Activated naive CD4-positive, alpha-beta T cell treated with anti-CD3 and anti-CD28 coated beads for 36 hours (primary cell): ENCODE measurements around the gene MAB21L1. TPM values are rescaled to one million over a fixed set of nuclear protein-coding genes. Genes with fewer than 3 reads are reported as not detected.
A peak's percentile ranks its signal among the peaks of the same experiment; 100 is the strongest.

Experiments
- CTCF ChIA-PET: fragments of 350-600 bp; sonication (Branson Sonifier 250); formaldehyde crosslinking; loops from one replicate; lab custom pipeline; 2021; ENCODE audit warnings: antibody characterized with exemption; lab: Charles Lee
- DNase-seq: peaks from one replicate; pipeline ENCODE4 v3.0.0-alpha.2; 2020
- H3K27ac Mint-ChIP-seq: one replicate; pipeline ENCODE4 v1.8.0; 2021; ENCODE audit warnings: mild to moderate bottlenecking, mixed read lengths
- H3K27me3 Mint-ChIP-seq: one replicate; pipeline ENCODE4 v1.8.0; 2021; ENCODE audit warnings: low read depth, mixed read lengths
- H3K36me3 Mint-ChIP-seq: one replicate; pipeline ENCODE4 v1.8.0; 2021; ENCODE audit warnings: low read depth, mixed read lengths
- H3K4me1 Mint-ChIP-seq: one replicate; pipeline ENCODE4 v1.8.0; 2021; ENCODE audit warnings: low read depth, mixed read lengths
- H3K4me3 Mint-ChIP-seq: one replicate; pipeline ENCODE4 v1.8.0; 2021; ENCODE audit warnings: mild to moderate bottlenecking, moderate library complexity, mixed read lengths
- H3K9me3 Mint-ChIP-seq: one replicate; pipeline ENCODE4 v1.8.0; 2021; ENCODE audit warnings: mixed read lengths
- intact Hi-C: fragments of 100-400 bp; cut with micrococcal nuclease; formaldehyde crosslinking; loops from one replicate; pipeline ENCODE4 v1.15.1; 2023
- total RNA-seq, 2 experiments: library from RNA; stranded (reverse); gene quantifications; one replicate each; pipeline ENCODE4 v1.2.3, GENCODE V29; 2021

The MAB21L1 gene
- total RNA-seq, 2 experiments from 2014 or later = not detected

- peaks cover 4% of the 10 kb centered on the region for H3K36me3 Mint-ChIP-seq
- peaks cover 50% of the 10 kb centered on the region for H3K27me3 Mint-ChIP-seq
- no peaks in the 10 kb centered on the region for H3K9me3 Mint-ChIP-seq
- H3K4me3 Mint-ChIP-seq = no peak overlapping the region
- no peak overlapping the region for H3K27ac Mint-ChIP-seq
- intact Hi-C loops = no loop called here
- peaks cover 22% of the 10 kb centered on the region for H3K4me1 Mint-ChIP-seq
- CTCF ChIA-PET = no interaction called here
- no peak for DNase-seq
Measured at GRCh38 chr13:35477386-35477946, 977 bp upstream of the MAB21L1 start.

GRCh38 chr13:35475212-35475959 lies 1.1 kb downstream of the MAB21L1 start:
- Mint-ChIP-seq H3K4me1 (peaks cover 30% of the 10 kb centered on the region), H3K27ac (no peak overlapping the region), H3K27me3 (peaks cover 65% of the 10 kb centered on the region), H3K4me3 (peak overlapping the region; percentile 75), H3K36me3 (peaks cover 6% of the 10 kb centered on the region), H3K9me3 (peaks cover 2% of the 10 kb centered on the region)
- DNase-seq = peak; percentile 38
- intact Hi-C loops = no loop called here
- CTCF ChIA-PET = no interaction called here

- intact Hi-C loops = loop anchor here (5.0 kb wide), 2 partner anchors 532 to 958 kb away; partner anchors contain the start of genes CCNA1 and NBEA
- H3K27ac Mint-ChIP-seq = no peak overlapping the region
Measured at GRCh38 chr13:35474496-35475211, 1.8 kb downstream of the MAB21L1 start.

GRCh38 chr13:35473802-35474201 lies 2.7 kb downstream of the MAB21L1 start:
- no peak overlapping the region for H3K4me3 Mint-ChIP-seq
- peaks cover 73% of the 10 kb centered on the region for H3K27me3 Mint-ChIP-seq
- intact Hi-C loops = loop anchor here (5.0 kb wide), 2 partner anchors 532 to 958 kb away; partner anchors contain the start of genes CCNA1 and NBEA
- no peak overlapping the region for H3K27ac Mint-ChIP-seq
- peaks cover 31% of the 10 kb centered on the region for H3K4me1 Mint-ChIP-seq
- peaks cover 7% of the 10 kb centered on the region for H3K36me3 Mint-ChIP-seq
- DNase-seq = no peak
- peaks cover 4% of the 10 kb centered on the region for H3K9me3 Mint-ChIP-seq
- CTCF ChIA-PET = no interaction called here

More at GRCh38 chr13:35474496-35475211, 1.8 kb downstream of the MAB21L1 start:
- Mint-ChIP-seq H3K27me3 (peaks cover 72% of the 10 kb centered on the region), H3K9me3 (peaks cover 4% of the 10 kb centered on the region), H3K4me1 (peaks cover 31% of the 10 kb centered on the region), H3K4me3 (peak overlapping the region; percentile 75), H3K36me3 (peaks cover 7% of the 10 kb centered on the region)
- no peak for DNase-seq
- CTCF ChIA-PET = no interaction called here

GRCh38 chr13:35473206-35473775 lies 3.2 kb downstream of the MAB21L1 start:
- Mint-ChIP-seq H3K9me3 (peaks cover 4% of the 10 kb centered on the region), H3K4me1 (peaks cover 31% of the 10 kb centered on the region), H3K4me3 (no peak overlapping the region), H3K27ac (no peak overlapping the region), H3K36me3 (peaks cover 8% of the 10 kb centered on the region), H3K27me3 (peaks cover 76% of the 10 kb centered on the region)
- intact Hi-C loops = loop anchor here (5.0 kb wide), 2 partner anchors 531 to 959 kb away; partner anchors contain the start of genes CCNA1 and NBEA
- no peak for DNase-seq
- CTCF ChIA-PET = no interaction called here

GRCh38 chr13:35472323-35472881 lies 4.1 kb downstream of the MAB21L1 start:
- no peak for DNase-seq
- peaks cover 27% of the 10 kb centered on the region for H3K4me1 Mint-ChIP-seq
- H3K4me3 Mint-ChIP-seq = no peak overlapping the region
- H3K9me3 Mint-ChIP-seq = peaks cover 4% of the 10 kb centered on the region
- CTCF ChIA-PET = no interaction called here
- peaks cover 9% of the 10 kb centered on the region for H3K36me3 Mint-ChIP-seq
- peaks cover 72% of the 10 kb centered on the region for H3K27me3 Mint-ChIP-seq
- intact Hi-C loops = loop anchor here (5.0 kb wide), 2 partner anchors 530 to 960 kb away; partner anchors contain the start of genes CCNA1 and NBEA
- no peak overlapping the region for H3K27ac Mint-ChIP-seq

- H3K36me3 Mint-ChIP-seq = peaks cover 9% of the 10 kb centered on the region
- no peak overlapping the region for H3K4me3 Mint-ChIP-seq
- CTCF ChIA-PET = no interaction called here
- peaks cover 24% of the 10 kb centered on the region for H3K4me1 Mint-ChIP-seq
- H3K9me3 Mint-ChIP-seq = peaks cover 4% of the 10 kb centered on the region
- H3K27ac Mint-ChIP-seq = no peak overlapping the region
- intact Hi-C loops = loop anchor here (5.0 kb wide), 2 partner anchors 530 to 960 kb away; partner anchors contain the start of genes CCNA1 and NBEA
- no peak for DNase-seq
- H3K27me3 Mint-ChIP-seq = peaks cover 69% of the 10 kb centered on the region
Measured at GRCh38 chr13:35471706-35472322, 4.7 kb downstream of the MAB21L1 start.

- Mint-ChIP-seq H3K27me3 (peaks cover 63% of the 10 kb centered on the region), H3K4me3 (no peak overlapping the region), H3K9me3 (peaks cover 4% of the 10 kb centered on the region), H3K4me1 (peaks cover 17% of the 10 kb centered on the region), H3K36me3 (peaks cover 9% of the 10 kb centered on the region), H3K27ac (no peak overlapping the region)
- intact Hi-C loops = loop anchor here (5.0 kb wide), 2 partner anchors 529 to 961 kb away; partner anchors contain the start of genes CCNA1 and NBEA
- no peak for DNase-seq
- CTCF ChIA-PET = no interaction called here
Measured at GRCh38 chr13:35470671-35471661, 5.5 kb downstream of the MAB21L1 start.

- Mint-ChIP-seq H3K4me1 (peaks cover 10% of the 10 kb centered on the region), H3K36me3 (peaks cover 5% of the 10 kb centered on the region), H3K9me3 (peaks cover 4% of the 10 kb centered on the region), H3K4me3 (no peak overlapping the region), H3K27me3 (peaks cover 56% of the 10 kb centered on the region), H3K27ac (no peak overlapping the region)
- DNase-seq = no peak
- intact Hi-C loops = loop anchor here (5.0 kb wide), 2 partner anchors 528 to 962 kb away; partner anchors contain the start of genes CCNA1 and NBEA
- CTCF ChIA-PET = no interaction called here
Measured at GRCh38 chr13:35469806-35470525, 6.5 kb downstream of the MAB21L1 start.

- CTCF ChIA-PET = no interaction called here
- H3K36me3 Mint-ChIP-seq = peaks cover 5% of the 10 kb centered on the region
- no peak for DNase-seq
- intact Hi-C loops = no loop called here
- peaks cover 45% of the 10 kb centered on the region for H3K27me3 Mint-ChIP-seq
- peaks cover 10% of the 10 kb centered on the region for H3K4me1 Mint-ChIP-seq
- H3K4me3 Mint-ChIP-seq = no peak overlapping the region
- no peak overlapping the region for H3K27ac Mint-ChIP-seq
- peaks cover 4% of the 10 kb centered on the region for H3K9me3 Mint-ChIP-seq
Measured at GRCh38 chr13:35468195-35468594, 8.3 kb downstream of the MAB21L1 start.
